Activated CD4-positive, alpha-beta T cell treated with anti-CD3 and anti-CD28 coated beads for 24 hours (primary cell): ENCODE measurements around the gene VSTM4.

Experiments used
- DNase-seq, 2 donors: peaks; one replicate each; pipeline ENCODE4 v3.0.0-alpha.2; 2020; ENCODE audit warnings: low read depth in 2 of 2

VSTM4 gene

DNA sequence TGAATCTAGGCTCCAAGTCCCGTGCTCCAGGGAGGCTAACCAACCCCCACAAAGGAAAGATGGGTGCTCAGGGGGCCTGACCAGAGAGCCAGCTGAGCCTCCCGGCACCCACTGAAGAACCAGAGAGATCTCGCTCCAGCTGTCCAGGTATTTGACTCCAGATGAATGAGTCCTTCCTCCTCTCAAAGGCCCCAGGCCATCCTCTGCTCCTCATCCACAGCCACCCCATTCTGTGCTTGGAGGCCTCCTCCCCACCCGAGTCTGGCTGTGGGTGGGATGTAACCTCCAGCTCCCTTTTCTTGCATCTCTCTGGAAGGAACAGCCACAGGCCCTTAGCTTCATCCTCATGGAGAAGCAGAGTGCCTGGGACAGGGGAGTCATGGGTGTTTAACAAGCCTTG is 44.6 kb downstream of the VSTM4 start:
- DNase-seq: no peak

DNA sequence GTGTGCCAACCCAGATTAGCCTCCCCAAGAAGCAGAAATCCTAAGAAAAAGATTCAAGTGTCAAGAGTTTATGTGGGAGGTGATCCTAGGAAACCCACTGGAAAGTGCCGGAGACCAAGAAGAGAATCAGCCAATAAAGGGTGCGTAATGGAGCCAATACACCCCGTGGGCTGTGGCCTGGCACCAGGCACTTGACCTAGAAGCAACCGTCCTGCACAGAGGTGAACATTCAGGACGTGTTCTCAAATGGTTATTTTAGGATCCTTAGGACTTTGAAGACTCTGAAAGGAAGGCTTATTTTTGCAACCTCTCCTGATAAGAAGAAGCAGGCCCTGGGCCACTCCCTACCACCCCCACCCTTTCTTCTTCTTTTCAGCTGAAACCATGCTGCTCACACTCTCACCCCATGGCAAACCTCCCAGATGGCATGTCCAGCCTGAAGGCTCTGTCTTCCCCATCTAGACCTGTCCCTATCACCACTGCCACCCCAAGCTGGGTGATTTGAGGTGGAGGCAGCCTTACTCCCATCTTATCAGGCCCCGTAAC is 46.6 kb downstream of the VSTM4 start:
- DNase-seq: no peak

DNA sequence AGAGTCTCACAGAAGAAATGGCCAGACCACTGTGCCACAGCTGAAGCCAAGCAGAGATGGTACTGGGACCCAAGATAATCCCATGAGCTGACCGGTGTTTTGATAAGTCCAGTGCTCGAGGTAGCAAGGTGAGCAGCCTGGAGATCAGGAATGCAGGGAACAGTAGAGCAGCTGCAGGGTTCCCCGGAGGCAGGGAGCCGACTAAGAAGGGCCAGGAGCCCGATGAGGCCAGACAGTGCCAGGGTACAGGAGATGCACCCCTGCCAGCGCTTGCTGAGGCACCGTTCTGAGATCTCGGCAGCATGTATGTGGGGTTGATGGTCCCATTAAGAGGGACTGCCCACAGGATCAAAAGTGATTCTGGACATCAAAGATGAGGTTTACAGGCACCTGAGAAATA is 47.1 kb downstream of the VSTM4 start:
- no peak for DNase-seq

GRCh38 chr10:49066944-49067730 is 48.2 kb downstream of the VSTM4 start:
- no peak for DNase-seq

GRCh38 chr10:49062229-49062628 is 53.1 kb downstream of the VSTM4 start:
- no peak for DNase-seq

GRCh38 chr10:49061667-49062066 is 53.7 kb downstream of the VSTM4 start:
- DNase-seq: no peak

GRCh38 chr10:49058463-49059255 is 56.7 kb downstream of the VSTM4 start:
- no peak for DNase-seq

DNA sequence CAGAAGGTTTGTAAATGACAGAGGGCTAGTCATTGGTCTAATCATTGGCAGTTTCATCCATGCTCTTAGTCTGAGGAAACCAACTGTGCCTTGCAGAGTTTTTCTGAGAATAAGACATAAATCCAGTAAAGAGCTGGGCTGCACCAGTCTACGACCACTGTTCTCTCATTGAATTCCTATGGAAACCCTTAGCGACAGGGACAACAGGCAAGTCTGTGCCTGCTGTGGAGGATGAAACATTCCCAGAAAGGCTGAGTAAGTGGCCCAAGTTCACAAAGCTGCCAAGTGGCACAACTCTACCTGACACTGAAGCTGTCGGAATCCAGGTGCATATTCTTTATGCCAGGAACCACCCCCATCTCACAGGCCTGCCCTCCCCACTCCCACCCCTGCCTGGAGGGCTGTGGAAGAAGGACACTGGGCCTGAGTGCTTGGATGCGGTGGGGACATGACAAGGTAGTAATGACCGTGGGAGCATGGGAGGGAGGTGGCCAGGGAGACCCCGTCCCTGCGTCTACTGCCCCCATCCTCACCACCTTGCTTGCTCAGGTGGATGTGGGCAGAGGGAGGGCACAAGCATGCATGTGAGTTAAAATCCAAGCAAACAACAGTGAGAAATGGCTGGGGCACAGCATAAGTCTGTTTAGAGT is 58.0 kb downstream of the VSTM4 start:
- DNase-seq: no peak

DNA sequence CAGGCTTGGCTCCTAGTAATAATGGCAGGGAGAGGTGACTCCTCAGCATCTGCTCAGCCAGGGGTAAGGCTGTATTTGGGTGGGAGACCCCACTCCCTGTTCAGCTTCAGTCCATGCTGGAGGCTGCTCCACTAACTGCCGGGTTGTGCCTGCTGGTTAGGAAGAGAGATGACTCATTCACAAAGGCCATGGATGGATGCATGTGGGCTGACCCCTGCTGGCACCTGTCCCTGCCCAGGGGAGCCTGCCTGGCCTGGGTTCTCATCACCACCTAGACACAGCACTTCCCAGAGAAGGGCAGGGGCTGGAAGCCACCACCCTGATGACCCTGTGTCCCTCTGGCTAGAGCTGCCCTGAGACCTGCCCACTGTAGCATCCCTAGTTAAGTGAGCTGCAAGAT is 59.0 kb downstream of the VSTM4 start:
- no peak for DNase-seq

- DNase-seq: no peak
Observed at GRCh38 chr10:49055221-49055849, 60.0 kb downstream of the VSTM4 start.

DNA sequence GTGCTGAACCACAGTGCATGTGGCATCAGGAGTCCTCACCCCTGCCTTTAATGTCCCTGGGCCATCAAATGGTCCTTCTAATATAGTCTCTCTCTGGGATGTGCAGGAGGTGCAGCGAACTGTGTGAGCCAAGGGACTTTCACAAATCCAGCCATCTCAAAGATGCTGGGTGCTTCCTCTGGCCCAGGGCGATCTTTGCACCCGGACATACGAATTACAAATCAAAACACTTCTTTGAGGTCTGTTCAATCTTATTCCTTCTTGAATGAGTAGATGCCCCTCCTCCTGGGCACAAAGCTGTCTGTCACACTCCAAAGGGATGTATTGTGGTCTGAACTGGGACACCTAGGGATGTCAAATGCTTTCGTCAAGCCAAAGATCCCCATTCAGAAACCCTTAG is 60.6 kb downstream of the VSTM4 start:
- DNase-seq: no peak

GRCh38 chr10:49053998-49054692 is 61.2 kb downstream of the VSTM4 start:
- no peak for DNase-seq

GRCh38 chr10:49053053-49053997 is 62.0 kb downstream of the VSTM4 start:
- DNase-seq: no peak

DNA sequence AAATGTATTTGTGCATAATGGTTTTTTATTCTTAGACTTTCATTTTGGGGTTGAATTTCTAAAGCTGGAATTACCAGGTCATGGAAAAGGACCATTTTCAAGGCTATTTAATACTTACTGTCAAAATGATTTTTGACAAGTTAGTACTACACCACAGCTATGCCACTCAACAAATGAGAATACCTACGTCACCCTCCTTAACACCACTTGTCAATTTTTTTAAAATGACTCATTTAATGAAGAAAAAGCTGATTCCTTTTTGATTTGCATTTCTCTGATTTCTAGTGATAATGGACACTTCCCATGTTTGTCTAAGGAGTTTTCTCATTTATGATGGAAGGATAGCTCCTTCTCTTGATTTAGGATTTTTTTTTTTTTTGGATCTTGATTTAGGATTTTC is 63.3 kb downstream of the VSTM4 start:
- DNase-seq: no peak

DNA sequence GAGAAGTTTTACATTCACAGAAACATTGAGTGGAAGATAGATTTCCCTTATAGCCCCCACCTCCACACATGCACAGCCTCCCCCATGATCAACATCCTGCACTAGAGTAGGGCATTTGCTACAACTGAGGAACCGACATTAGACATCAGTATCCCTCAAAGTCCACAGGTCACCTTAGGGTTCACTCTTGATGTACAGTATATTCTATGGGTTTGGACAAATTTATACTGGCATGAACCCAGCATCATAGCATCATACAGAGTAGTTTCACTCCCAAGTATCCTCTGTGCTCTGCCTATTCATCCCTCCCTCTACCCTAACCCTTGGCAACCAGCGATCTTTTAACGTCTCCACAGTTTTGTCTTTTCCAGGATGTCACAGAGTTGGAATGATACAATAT is 64.4 kb downstream of the VSTM4 start:
- no peak for DNase-seq

DNA sequence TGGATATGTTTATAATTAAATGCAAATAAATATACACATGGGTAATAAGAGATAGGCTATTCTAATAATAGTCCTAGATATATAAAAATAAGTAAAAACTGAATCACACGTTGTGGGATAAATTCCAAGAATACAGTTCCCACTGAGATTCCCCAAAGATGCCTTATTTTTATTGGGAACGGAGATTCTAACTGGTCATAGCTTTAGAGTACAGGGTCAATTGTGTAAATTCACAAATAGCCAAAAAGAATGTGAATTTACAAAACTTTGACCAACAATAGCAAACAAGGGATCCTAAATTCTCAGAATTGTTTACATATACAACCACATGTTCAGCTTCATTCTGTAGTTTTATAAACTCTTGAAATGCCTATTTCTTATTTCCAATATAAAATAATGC is 65.0 kb downstream of the VSTM4 start:
- no peak for DNase-seq

DNA sequence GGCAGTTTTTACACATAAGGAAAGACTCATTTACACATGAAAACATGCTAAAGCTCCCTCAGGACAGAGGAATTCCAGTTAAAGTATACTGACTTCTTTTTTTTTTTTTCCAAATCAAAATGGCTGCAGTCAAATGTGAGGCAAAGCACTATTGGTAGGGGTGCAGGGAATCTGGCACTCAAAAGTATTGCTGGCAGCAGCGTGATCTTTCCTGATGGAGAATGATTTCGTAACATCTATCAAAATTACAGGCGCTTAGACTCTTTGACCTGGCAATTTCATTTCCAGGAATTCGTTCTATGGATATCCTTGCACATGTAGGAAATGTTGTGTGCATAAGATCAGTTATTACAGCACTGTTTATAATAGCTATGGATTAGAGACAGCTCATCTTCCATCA is 65.7 kb downstream of the VSTM4 start:
- DNase-seq: no peak

GRCh38 chr10:49047128-49047639 is 68.1 kb downstream of the VSTM4 start:
- no peak for DNase-seq

DNA sequence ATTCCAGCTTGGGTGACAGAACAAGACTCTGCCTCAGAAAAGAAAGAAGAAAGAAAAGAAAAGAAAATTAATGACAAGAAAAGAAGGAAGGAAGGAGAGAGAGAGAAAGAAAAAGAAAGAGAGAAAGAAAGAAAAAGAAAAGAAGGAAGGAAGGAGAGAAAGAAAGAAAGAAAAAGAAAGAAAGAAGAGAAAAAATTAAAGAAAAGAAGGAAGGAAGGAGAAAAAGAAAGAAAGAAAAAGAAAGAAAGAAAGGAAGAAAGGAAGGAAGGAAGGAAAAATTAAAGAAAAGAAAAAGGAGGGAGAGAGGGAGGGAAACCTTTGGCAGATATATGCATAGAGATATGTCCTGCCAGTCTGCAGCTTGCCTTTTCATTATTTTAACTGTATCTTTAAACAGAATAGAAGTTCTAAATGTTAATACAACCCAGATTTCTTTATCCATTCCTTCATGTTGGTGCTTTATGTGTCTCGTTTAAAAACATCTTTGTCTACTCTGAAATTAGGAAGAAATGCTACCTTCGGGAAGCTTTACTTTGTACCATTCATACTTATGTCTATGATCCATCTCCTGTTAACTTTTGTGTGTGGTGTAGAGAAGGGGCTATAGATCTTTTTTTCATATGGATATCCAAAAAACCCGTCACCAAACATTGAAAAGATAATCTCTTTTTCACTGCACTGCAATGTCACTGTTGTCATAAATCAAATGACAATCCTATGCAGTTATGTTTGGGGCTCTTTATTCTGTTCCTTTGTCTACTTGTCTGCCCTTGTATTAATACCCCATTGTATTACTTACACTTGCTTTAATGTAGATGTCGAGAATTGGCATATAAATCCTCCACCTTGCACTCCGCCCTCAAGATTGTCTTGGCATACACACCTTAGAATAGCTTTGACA is 70.8 kb downstream of the VSTM4 start:
- no peak for DNase-seq
